ENCODE data around the gene ITPR1.

ITPR1 gene

GRCh38 chr3:4883011-4883410 lies 389.9 kb downstream of the ITPR1 start:
- no peak for DNase-seq (ENCODE audit: low read depth)
- no peak overlapping the region for H3K4me3 ChIP-seq (ENCODE audit: low read length)
- TF ChIP-seq CTCF (conservative IDR thresholded peaks at IDR 0.05; ENCODE audit: low read depth, low read length): no peak

- TF ChIP-seq CTCF (conservative IDR thresholded peaks at IDR 0.05; ENCODE audit: low read depth, low read length): no peak
- H3K4me3 ChIP-seq (ENCODE audit: low read length): no peak overlapping the region
- no peak for DNase-seq (ENCODE audit: low read depth)
These were observed 391.7 kb downstream of the ITPR1 start for GRCh38 chr3:4884888-4885287.

GRCh38 chr3:4885316-4885715 lies 392.2 kb downstream of the ITPR1 start:
- DNase-seq (ENCODE audit: low read depth): no peak
- no peak overlapping the region for H3K4me3 ChIP-seq (ENCODE audit: low read length)
- TF ChIP-seq CTCF (conservative IDR thresholded peaks at IDR 0.05; ENCODE audit: low read depth, low read length): peak; percentile 12

- no peak for DNase-seq (ENCODE audit: low read depth)
- H3K4me3 ChIP-seq (ENCODE audit: low read length): no peak overlapping the region
- TF ChIP-seq CTCF (conservative IDR thresholded peaks at IDR 0.05; ENCODE audit: low read depth, low read length): no peak
These were observed 393.3 kb downstream of the ITPR1 start for GRCh38 chr3:4886448-4886847.

GRCh38 chr3:4887177-4887576 lies 394.0 kb downstream of the ITPR1 start:
- DNase-seq (ENCODE audit: low read depth): no peak
- no peak for TF ChIP-seq CTCF (conservative IDR thresholded peaks at IDR 0.05; ENCODE audit: low read depth, low read length)
- H3K4me3 ChIP-seq (ENCODE audit: low read length): no peak overlapping the region

GRCh38 chr3:4888913-4889846 lies 396.0 kb downstream of the ITPR1 start:
- no peak for TF ChIP-seq CTCF (conservative IDR thresholded peaks at IDR 0.05; ENCODE audit: low read depth, low read length)
- H3K4me3 ChIP-seq (ENCODE audit: low read length): no peak overlapping the region
- no peak for DNase-seq (ENCODE audit: low read depth)

- H3K4me3 ChIP-seq (ENCODE audit: low read length): no peak overlapping the region
- TF ChIP-seq CTCF (conservative IDR thresholded peaks at IDR 0.05; ENCODE audit: low read depth, low read length): no peak
- no peak for DNase-seq (ENCODE audit: low read depth)
These were observed 396.7 kb downstream of the ITPR1 start for GRCh38 chr3:4889896-4890295.
